Right renal pelvis (tissue), 4 donors: ENCODE results near the gene PPP4R1. TPM values are rescaled to one million over a fixed set of nuclear protein-coding genes. Genes with fewer than 3 reads are reported as not detected.

Source experiments
- DNase-seq, 4 donors: peaks; one replicate each; pipeline ENCODE4 v3.0.0-alpha.2; 2013; ENCODE audit warnings: low read depth in 4 of 4, low spot score in 3 of 4, missing footprints in 1 of 4
- polyA plus RNA-seq, 4 donors: library from polyadenylated mRNA; unstranded; fragments of 120-200 nt; gene quantifications; one replicate each; pipeline ENCODE4 v1.2.1, GENCODE V29; 2013; ENCODE audit not compliant: insufficient read length in 4 of 4

Gene PPP4R1
- polyA plus RNA-seq, 4 donors = 83.2 to 99.2 (median 91.0) TPM

GRCh38 chr18:9597609-9598008 lies 16.8 kb downstream of the PPP4R1 start:
- DNase-seq = no peak

- DNase-seq = no peak
These were observed 17.4 kb downstream of the PPP4R1 start for GRCh38 chr18:9596843-9597526.

GRCh38 chr18:9596226-9596625 lies 18.1 kb downstream of the PPP4R1 start:
- DNase-seq = no peak

- DNase-seq = no peak
These were observed 19.3 kb downstream of the PPP4R1 start for GRCh38 chr18:9594823-9595596.

GRCh38 chr18:9587924-9588323 lies 26.4 kb downstream of the PPP4R1 start:
- DNase-seq = no peak

GRCh38 chr18:9586814-9587213 lies 27.5 kb downstream of the PPP4R1 start:
- DNase-seq = no peak

- no peak for DNase-seq
These were observed 32.7 kb downstream of the PPP4R1 start for GRCh38 chr18:9581667-9582066.

- DNase-seq = no peak
These were observed 36.1 kb downstream of the PPP4R1 start for GRCh38 chr18:9578306-9578705.

GRCh38 chr18:9577361-9577760 lies 37.0 kb downstream of the PPP4R1 start:
- no peak for DNase-seq

- DNase-seq = peak; percentile 71 to 86 (median 82)
These were observed 38.8 kb downstream of the PPP4R1 start for GRCh38 chr18:9575558-9575957.

- DNase-seq = no peak
These were observed 39.8 kb downstream of the PPP4R1 start for GRCh38 chr18:9574473-9575115.

GRCh38 chr18:9571546-9571945 lies 42.8 kb downstream of the PPP4R1 start:
- no peak for DNase-seq

- no peak for DNase-seq
These were observed 44.1 kb downstream of the PPP4R1 start for GRCh38 chr18:9570255-9570654.

GRCh38 chr18:9569178-9569577 lies 45.2 kb downstream of the PPP4R1 start:
- DNase-seq = no peak

GRCh38 chr18:9568186-9568585 lies 46.2 kb downstream of the PPP4R1 start:
- DNase-seq = no peak

- no peak for DNase-seq
These were observed 49.0 kb downstream of the PPP4R1 start for GRCh38 chr18:9565407-9565806.

- no peak for DNase-seq
These were observed 51.0 kb downstream of the PPP4R1 start for GRCh38 chr18:9563331-9563730.

GRCh38 chr18:9562584-9562983 lies 51.8 kb downstream of the PPP4R1 start:
- no peak for DNase-seq

- DNase-seq = no peak
These were observed 52.6 kb downstream of the PPP4R1 start for GRCh38 chr18:9561759-9562158.

- no peak for DNase-seq
These were observed 55.1 kb downstream of the PPP4R1 start for GRCh38 chr18:9559253-9559652.

GRCh38 chr18:9558387-9559064 lies 55.8 kb downstream of the PPP4R1 start:
- no peak for DNase-seq
